ENCODE results near the gene ZNF521. TPM values are rescaled to one million over a fixed set of nuclear protein-coding genes. Genes with fewer than 3 reads are reported as not detected.

ZNF521 gene
- total and polyA plus RNA-seq, 2 experiments from 2014 or later: 3.1 to 9.2 TPM

GRCh38 chr18:25042641-25043051, 309.3 kb downstream of the ZNF521 start:
- H3K4me1 ChIP-seq (ENCODE audit: insufficient read depth): peaks cover 11% of the 10 kb centered on the region
- no peaks in the 10 kb centered on the region for H3K36me3 ChIP-seq (ENCODE audit: insufficient read depth)
- no peak overlapping the region for H3K4me3 Mint-ChIP-seq
- ATAC-seq: no peak
- no peak overlapping the region for H2AFZ ChIP-seq
- no peaks in the 10 kb centered on the region; the same call in 1 of the 2 replicates for H3K9me2 ChIP-seq (ENCODE audit: insufficient read depth)
- H3K4me3 ChIP-seq: no peak overlapping the region
- H3K27me3 Mint-ChIP-seq (ENCODE audit: insufficient read depth, low read depth, poor library complexity): peaks cover 28% of the 10 kb centered on the region
- H4K20me1 ChIP-seq (replicated peaks; ENCODE audit: insufficient read depth): peaks cover 11% of the 10 kb centered on the region
- H3K4me2 ChIP-seq: no peak overlapping the region
- TF ChIP-seq JUNB (IDR thresholded peaks at IDR 0.05; ENCODE audit: unreplicated experiment) (no peak), ZNF331 (CRISPR knock-in tag; IDR thresholded peaks at IDR 0.05; ENCODE audit: low read depth) (no peak), NANOG (IDR thresholded peaks at IDR 0.05; ENCODE audit: borderline replicate concordance) (no peak), STAT1 (IDR thresholded peaks at IDR 0.05; ENCODE audit: unreplicated experiment) (no peak), POLR2AphosphoS5 (IDR thresholded peaks at IDR 0.05; ENCODE audit: low read depth) (no peak), ZNF114 (CRISPR knock-in tag; IDR thresholded peaks at IDR 0.05) (no peak), REST (IDR thresholded peaks at IDR 0.05; ENCODE audit: unreplicated experiment) (no peak), EZH2phosphoT487 (IDR thresholded peaks at IDR 0.05; ENCODE audit: unreplicated experiment) (no peak), CREB1 (CRISPR knock-in tag; IDR thresholded peaks at IDR 0.05; ENCODE audit: low read depth) (no peak), ZNF462 (CRISPR knock-in tag; IDR thresholded peaks at IDR 0.05) (no peak), EZH2 (IDR thresholded peaks at IDR 0.05; ENCODE audit: low read depth, unreplicated experiment) (no peak)
- TF ChIP-seq, protein P1, sequence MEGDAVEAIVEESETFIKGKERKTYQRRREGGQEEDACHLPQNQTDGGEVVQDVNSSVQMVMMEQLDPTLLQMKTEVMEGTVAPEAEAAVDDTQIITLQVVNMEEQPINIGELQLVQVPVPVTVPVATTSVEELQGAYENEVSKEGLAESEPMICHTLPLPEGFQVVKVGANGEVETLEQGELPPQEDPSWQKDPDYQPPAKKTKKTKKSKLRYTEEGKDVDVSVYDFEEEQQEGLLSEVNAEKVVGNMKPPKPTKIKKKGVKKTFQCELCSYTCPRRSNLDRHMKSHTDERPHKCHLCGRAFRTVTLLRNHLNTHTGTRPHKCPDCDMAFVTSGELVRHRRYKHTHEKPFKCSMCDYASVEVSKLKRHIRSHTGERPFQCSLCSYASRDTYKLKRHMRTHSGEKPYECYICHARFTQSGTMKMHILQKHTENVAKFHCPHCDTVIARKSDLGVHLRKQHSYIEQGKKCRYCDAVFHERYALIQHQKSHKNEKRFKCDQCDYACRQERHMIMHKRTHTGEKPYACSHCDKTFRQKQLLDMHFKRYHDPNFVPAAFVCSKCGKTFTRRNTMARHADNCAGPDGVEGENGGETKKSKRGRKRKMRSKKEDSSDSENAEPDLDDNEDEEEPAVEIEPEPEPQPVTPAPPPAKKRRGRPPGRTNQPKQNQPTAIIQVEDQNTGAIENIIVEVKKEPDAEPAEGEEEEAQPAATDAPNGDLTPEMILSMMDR (conservative IDR thresholded peaks at IDR 0.05; ENCODE audit: low read depth in 2 of 2): no peak
- TF ChIP-seq, protein P2, sequence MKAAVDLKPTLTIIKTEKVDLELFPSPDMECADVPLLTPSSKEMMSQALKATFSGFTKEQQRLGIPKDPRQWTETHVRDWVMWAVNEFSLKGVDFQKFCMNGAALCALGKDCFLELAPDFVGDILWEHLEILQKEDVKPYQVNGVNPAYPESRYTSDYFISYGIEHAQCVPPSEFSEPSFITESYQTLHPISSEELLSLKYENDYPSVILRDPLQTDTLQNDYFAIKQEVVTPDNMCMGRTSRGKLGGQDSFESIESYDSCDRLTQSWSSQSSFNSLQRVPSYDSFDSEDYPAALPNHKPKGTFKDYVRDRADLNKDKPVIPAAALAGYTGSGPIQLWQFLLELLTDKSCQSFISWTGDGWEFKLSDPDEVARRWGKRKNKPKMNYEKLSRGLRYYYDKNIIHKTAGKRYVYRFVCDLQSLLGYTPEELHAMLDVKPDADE (IDR thresholded peaks at IDR 0.05): no peak
- no peaks in the 10 kb centered on the region for H3F3A ChIP-seq (replicated peaks; ENCODE audit: low read depth)
- no peaks in the 10 kb centered on the region; the same call in 2 of the 3 replicates for H3K9me3 Mint-ChIP-seq
- DNase-seq (ENCODE audit: low spot score): no peak
- no peak overlapping the region for H3K27ac Mint-ChIP-seq
- peaks cover 53% of the 10 kb centered on the region for H3K27me3 ChIP-seq (ENCODE audit: insufficient read depth)
- H3K79me2 ChIP-seq (replicated peaks; ENCODE audit: insufficient read depth): no peaks in the 10 kb centered on the region
- no peaks in the 10 kb centered on the region for H3K36me3 Mint-ChIP-seq (ENCODE audit: low read depth)
- H3K27ac ChIP-seq (ENCODE audit: low read depth): no peak overlapping the region
- H3K4me1 Mint-ChIP-seq: peaks cover 35% of the 10 kb centered on the region

Measured in GM23338 (cell line).